GM23338 (cell line): ENCODE measurements around the gene LRRC51. TPM values are rescaled to one million over a fixed set of nuclear protein-coding genes. Genes with fewer than 3 reads are reported as not detected.

ENCODE experiments used
- ATAC-seq: fragments of 200-7000 bp; cut with Tn5 transposase; 3 replicates; pipeline ENCODE4 v1.9.1; 2020
- DNase-seq: peaks from one replicate; pipeline ENCODE4 v3.0.0-alpha.2; 2015; ENCODE audit warnings: low spot score
- H2AFZ ChIP-seq: fragments of 200-600 bp; sonication (generic); 2 replicates; pipeline ENCODE4 v1.8.0; 2016; ENCODE audit warnings: antibody characterized with exemption, mild to moderate bottlenecking, moderate library complexity
- H3F3A ChIP-seq: fragments of 200-600 bp; sonication (generic); replicated peaks from 2 replicates; pipeline ENCODE4 v1.8.0; 2017; ENCODE audit warnings: antibody characterized with exemption, mixed run types, low read depth
- H3K27ac ChIP-seq: fragments of 200-600 bp; sonication (generic); 2 replicates; pipeline ENCODE4 v1.6.1; 2016; ENCODE audit warnings: low read depth
- H3K27me3 ChIP-seq: fragments of 200-600 bp; sonication (generic); 2 replicates; pipeline ENCODE4 v1.8.0; 2016; ENCODE audit warnings: mild to moderate bottlenecking, mixed run types, moderate library complexity; ENCODE audit not compliant: insufficient read depth
- H3K36me3 ChIP-seq: fragments of 200-600 bp; sonication (generic); 2 replicates; pipeline ENCODE4 v1.8.0; 2016; ENCODE audit warnings: mild to moderate bottlenecking; ENCODE audit not compliant: insufficient read depth
- H3K4me1 ChIP-seq: fragments of 200-600 bp; sonication (generic); 2 replicates; pipeline ENCODE4 v1.8.0; 2016; ENCODE audit warnings: mild to moderate bottlenecking, moderate library complexity; ENCODE audit not compliant: insufficient read depth
- H3K4me2 ChIP-seq: fragments of 200-600 bp; sonication (generic); 2 replicates; pipeline ENCODE4 v1.7.1; 2017; ENCODE audit warnings: mixed run types
- H3K4me3 ChIP-seq: fragments of 200-600 bp; sonication (generic); 2 replicates; pipeline ENCODE4 v1.6.1; 2016; ENCODE audit warnings: mixed run types
- H3K79me2 ChIP-seq: fragments of 200-600 bp; sonication (generic); replicated peaks from 2 replicates; pipeline ENCODE4 v1.8.0; 2017; ENCODE audit warnings: mild to moderate bottlenecking; ENCODE audit not compliant: insufficient read depth
- H3K9me2 ChIP-seq: fragments of 200-600 bp; sonication (generic); 2 replicates; pipeline ENCODE4 v1.8.0; 2017; ENCODE audit not compliant: insufficient read depth
- H4K20me1 ChIP-seq: fragments of 200-600 bp; sonication (generic); replicated peaks from 2 replicates; pipeline ENCODE4 v1.8.0; 2017; ENCODE audit warnings: mild to moderate bottlenecking; ENCODE audit not compliant: insufficient read depth
- H3K27ac Mint-ChIP-seq: 2 replicates; pipeline ENCODE4 v1.8.0; 2020; ENCODE audit warnings: inconsistent platforms, mild to moderate bottlenecking, moderate library complexity, mixed read lengths
- H3K27me3 Mint-ChIP-seq: 3 replicates; pipeline ENCODE4 v1.8.0; 2022; ENCODE audit warnings: low read depth, mild to moderate bottlenecking, moderate library complexity, mixed read lengths, inconsistent platforms; ENCODE audit not compliant: insufficient read depth, poor library complexity
- H3K36me3 Mint-ChIP-seq: 3 replicates; pipeline ENCODE4 v1.8.0; 2021; ENCODE audit warnings: low read depth, mild to moderate bottlenecking, inconsistent platforms, moderate library complexity, mixed read lengths
- H3K4me1 Mint-ChIP-seq: 3 replicates; pipeline ENCODE4 v1.8.0; 2020; ENCODE audit warnings: mild to moderate bottlenecking, inconsistent platforms, mixed read lengths
- H3K4me3 Mint-ChIP-seq: 3 replicates; pipeline ENCODE4 v1.8.0; 2021; ENCODE audit warnings: moderate library complexity, mild to moderate bottlenecking, inconsistent platforms, mixed read lengths
- H3K9me3 Mint-ChIP-seq: 3 replicates; pipeline ENCODE4 v1.8.0; 2020; ENCODE audit warnings: moderate library complexity, mild to moderate bottlenecking, inconsistent platforms, mixed read lengths
- EZH2 ChIP-seq: fragments of 200-600 bp; sonication (generic); IDR thresholded peaks from one replicate; pipeline ENCODE4 v1.8.0; 2017; ENCODE audit warnings: antibody characterized with exemption, mild to moderate bottlenecking, low read depth; ENCODE audit not compliant: unreplicated experiment
- JUNB ChIP-seq: IDR thresholded peaks from one replicate; pipeline ENCODE4 v1.6.1; 2016; ENCODE audit warnings: antibody characterized with exemption; ENCODE audit not compliant: unreplicated experiment
- REST ChIP-seq: IDR thresholded peaks from one replicate; pipeline ENCODE4 v1.6.1; 2018; ENCODE audit warnings: antibody characterized with exemption; ENCODE audit not compliant: unreplicated experiment
- ZNF114 ChIP-seq: fragments of 250-450 bp; sonication (Bioruptor Pico); IDR thresholded peaks from 2 replicates; pipeline ENCODE4 v1.5.0; 2020; ENCODE audit warnings: mild to moderate bottlenecking, moderate library complexity
- ZNF462 ChIP-seq: fragments of 250-450 bp; sonication (Bioruptor Pico); IDR thresholded peaks from 2 replicates; pipeline ENCODE4 v1.5.0; 2020; ENCODE audit warnings: mild to moderate bottlenecking, moderate library complexity
- polyA plus RNA-seq: library from polyadenylated mRNA; unstranded; fragments of >200 nt; fragmentation: Nextera tagmentation; extraction: Ambion mirVana; gene quantifications from 2 replicates; pipeline ENCODE4 v1.2.1, GENCODE V29; 2016
- total RNA-seq: library from RNA; depleted of rRNA; stranded (reverse); fragments of >200 nt; shearing (Covaris generic); gene quantifications from 2 replicates; pipeline ENCODE4 v1.2.3, GENCODE V29; 2014

The LRRC51 gene
- total and polyA plus RNA-seq, 2 experiments from 2014 or later = 3.6 to 4.2 TPM

- TF ChIP-seq REST = no peak
- TF ChIP-seq ZNF462 (CRISPR knock-in tag) = no peak
Measured at GRCh38 chr11:72122607-72123006, 42.0 kb downstream of the LRRC51 start (continued).

GRCh38 chr11:72123117-72123653 lies 42.5 kb downstream of the LRRC51 start:
- Mint-ChIP-seq H3K4me3 (no peak overlapping the region), H3K9me3 (peaks cover 34% of the 10 kb centered on the region), H3K4me1 (no peaks in the 10 kb centered on the region), H3K27ac (no peak overlapping the region), H3K36me3 (peaks cover 5% of the 10 kb centered on the region; the same call in 2 of the 3 replicates), H3K27me3 (peaks cover 8% of the 10 kb centered on the region)
- Histone ChIP-seq H4K20me1 (no peaks in the 10 kb centered on the region), H3K27me3 (no peaks in the 10 kb centered on the region), H3K27ac (no peak overlapping the region), H3K4me1 (no peaks in the 10 kb centered on the region), H3K36me3 (no peaks in the 10 kb centered on the region; the same call in 1 of the 2 replicates), H3K79me2 (no peaks in the 10 kb centered on the region), H3K4me2 (no peak overlapping the region), H3F3A (no peaks in the 10 kb centered on the region), H3K9me2 (0 out of 2 replicates have a peak, but pooled peaks cover 3% of the 10 kb centered on the region), H2AFZ (no peak overlapping the region), H3K4me3 (no peak overlapping the region)
- ATAC-seq = no peak
- DNase-seq = no peak
- TF ChIP-seq ZNF114 (no peak), EZH2 (no peak), ZNF462 (CRISPR knock-in tag) (no peak), JUNB (no peak)
